Left renal pelvis (tissue), 4 donors: Measurements from ENCODE around the gene QSOX1. TPM values are rescaled to one million over a fixed set of nuclear protein-coding genes. Genes with fewer than 3 reads are reported as not detected.

Source experiments
- DNase-seq, 4 donors: peaks; one replicate each; pipeline ENCODE4 v3.0.0-alpha.2; 2013; ENCODE audit warnings: low read depth in 4 of 4, low spot score in 3 of 4
- polyA plus RNA-seq, 4 donors: library from polyadenylated mRNA; unstranded; fragments of 120-200 nt; gene quantifications; one replicate each; pipeline ENCODE4 v1.2.1, GENCODE V29; 2013; ENCODE audit not compliant: insufficient read length in 4 of 4

QSOX1 gene
- polyA plus RNA-seq, 4 donors = 52.3 to 72.8 (median 58.7) TPM

DNA sequence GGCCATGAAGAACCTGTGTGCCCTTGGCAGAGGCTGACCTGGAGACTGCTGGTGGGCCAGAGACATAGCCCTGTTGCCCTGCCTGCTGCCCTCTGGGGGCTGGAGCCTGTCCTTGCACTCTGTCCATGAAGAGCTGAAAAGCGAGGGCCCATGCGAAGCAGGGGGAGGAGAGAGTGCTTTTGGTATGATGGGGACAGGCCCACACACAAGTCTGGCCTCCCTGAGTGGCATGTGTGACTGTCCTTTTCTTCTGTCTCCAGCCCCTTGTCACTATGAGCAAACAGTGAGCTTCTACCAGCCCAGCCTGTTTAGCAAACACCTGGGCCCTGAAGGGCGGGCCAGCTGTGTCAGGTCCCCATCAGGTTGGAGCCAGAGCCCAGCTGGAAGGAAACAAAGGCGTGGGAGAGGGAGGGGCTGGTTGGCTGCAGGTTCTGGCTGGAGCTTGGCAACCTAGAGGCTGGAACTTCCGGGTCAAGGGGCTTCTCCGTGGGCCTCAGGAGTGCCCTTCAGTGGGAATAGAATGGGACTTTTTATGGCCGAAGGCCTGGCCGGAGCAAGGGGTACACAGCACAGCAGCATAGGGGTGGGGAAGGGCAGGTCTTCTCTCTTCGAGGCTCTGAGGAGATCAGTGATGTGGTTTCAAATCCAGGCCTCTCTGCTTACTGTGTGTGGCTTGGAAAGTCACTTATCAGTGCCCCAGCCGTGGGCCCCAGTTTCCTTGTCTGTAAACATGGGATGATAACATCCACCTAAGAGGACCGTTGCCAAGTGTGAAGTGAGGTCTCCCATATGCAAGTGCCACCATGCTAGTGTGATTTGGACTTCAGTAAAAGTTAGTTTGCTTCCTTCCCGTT is 14.3 kb downstream of the QSOX1 start:
- DNase-seq = no peak

- no peak for DNase-seq
Measured at GRCh38 chr1:180169640-180170195, 15.0 kb downstream of the QSOX1 start.

DNA sequence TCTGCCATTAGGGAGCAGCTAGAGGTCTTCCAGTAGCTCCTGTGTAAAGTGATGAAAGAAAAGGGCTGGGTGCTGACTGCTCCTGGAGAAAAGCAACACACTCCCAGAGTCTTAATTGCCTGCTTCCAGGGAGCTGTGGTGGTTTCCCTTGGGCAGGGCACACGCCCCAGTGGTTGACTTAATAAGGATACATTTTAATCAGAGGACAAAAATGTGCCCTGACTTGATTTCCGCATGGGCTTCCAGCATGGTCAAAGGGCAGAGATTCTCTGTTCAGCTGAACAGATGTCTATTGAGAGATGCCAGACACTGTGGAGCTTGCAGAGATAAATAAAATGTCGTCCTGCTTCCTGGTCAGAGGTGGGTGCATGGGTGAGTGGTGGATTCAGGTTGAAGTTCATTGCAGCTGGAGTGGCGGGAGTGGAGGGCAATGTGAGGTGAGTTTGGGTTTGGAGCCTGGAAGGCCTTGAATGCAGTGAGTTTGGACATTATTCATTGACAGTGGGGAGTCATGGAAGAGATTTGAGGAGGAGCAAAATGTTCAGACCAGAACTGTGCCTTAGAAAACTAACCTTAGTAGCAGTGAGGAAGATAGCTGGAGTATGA is 16.0 kb downstream of the QSOX1 start:
- DNase-seq = no peak

GRCh38 chr1:180171691-180172090 is 17.0 kb downstream of the QSOX1 start:
- DNase-seq = no peak

GRCh38 chr1:180173451-180173850 is 18.8 kb downstream of the QSOX1 start:
- no peak for DNase-seq

GRCh38 chr1:180173952-180174351 is 19.3 kb downstream of the QSOX1 start:
- no peak for DNase-seq

- DNase-seq = no peak
Measured at GRCh38 chr1:180175291-180175690, 20.6 kb downstream of the QSOX1 start.

DNA sequence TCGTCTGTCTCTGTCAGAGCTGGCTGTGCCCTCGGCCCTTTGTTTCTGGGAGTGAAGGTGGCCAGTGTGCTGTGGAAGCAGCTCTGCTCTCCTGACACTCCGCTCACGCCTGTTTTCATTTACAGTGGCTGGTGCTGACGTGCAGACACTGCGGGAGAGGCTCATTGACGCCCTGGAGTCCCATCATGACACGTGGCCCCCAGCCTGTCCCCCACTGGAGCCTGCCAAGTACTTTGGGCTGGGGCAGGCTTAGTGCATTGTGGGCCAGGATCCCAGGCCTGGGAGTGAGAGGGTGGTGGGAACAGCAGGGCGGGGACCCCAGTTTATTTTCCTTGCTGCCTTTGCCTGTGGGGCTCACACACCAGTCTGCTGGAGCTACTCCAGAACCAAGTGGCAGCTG is 21.1 kb downstream of the QSOX1 start:
- DNase-seq = no peak

GRCh38 chr1:180176965-180177364 is 22.3 kb downstream of the QSOX1 start:
- no peak for DNase-seq

- DNase-seq = no peak
Measured at GRCh38 chr1:180177931-180178330, 23.3 kb downstream of the QSOX1 start.

DNA sequence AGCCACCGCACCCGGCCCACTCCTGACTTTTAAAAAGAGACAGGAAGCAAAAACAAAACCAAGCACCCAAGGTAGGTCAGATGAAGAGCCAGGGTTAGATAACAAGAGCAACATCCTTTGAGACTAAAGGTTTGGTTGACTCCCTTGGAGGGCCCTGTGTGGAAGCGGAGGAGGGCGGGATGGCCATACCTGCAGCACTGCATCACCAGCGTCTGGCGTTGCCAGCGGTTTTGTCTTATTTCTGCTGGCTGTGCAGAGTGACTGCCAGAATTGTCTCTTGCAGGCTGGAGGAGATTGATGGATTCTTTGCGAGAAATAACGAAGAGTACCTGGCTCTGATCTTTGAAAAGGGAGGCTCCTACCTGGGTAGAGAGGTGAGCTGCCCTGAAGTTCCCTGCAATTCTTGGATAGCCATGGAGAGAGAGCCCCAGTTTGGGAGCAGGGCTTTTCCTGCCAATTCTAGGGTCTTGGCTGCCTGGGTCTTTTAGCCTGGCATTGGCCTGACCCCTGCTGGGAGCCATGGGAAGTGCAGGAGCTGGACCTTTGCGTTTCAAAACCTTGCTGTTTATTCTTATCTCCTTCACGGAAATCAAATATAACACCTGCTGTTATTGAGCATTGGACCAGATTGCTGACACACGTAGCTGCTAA is 24.0 kb downstream of the QSOX1 start:
- no peak for DNase-seq

GRCh38 chr1:180179162-180179957 is 24.7 kb downstream of the QSOX1 start:
- no peak for DNase-seq

- DNase-seq = no peak
Measured at GRCh38 chr1:180181048-180181447, 26.4 kb downstream of the QSOX1 start.

DNA sequence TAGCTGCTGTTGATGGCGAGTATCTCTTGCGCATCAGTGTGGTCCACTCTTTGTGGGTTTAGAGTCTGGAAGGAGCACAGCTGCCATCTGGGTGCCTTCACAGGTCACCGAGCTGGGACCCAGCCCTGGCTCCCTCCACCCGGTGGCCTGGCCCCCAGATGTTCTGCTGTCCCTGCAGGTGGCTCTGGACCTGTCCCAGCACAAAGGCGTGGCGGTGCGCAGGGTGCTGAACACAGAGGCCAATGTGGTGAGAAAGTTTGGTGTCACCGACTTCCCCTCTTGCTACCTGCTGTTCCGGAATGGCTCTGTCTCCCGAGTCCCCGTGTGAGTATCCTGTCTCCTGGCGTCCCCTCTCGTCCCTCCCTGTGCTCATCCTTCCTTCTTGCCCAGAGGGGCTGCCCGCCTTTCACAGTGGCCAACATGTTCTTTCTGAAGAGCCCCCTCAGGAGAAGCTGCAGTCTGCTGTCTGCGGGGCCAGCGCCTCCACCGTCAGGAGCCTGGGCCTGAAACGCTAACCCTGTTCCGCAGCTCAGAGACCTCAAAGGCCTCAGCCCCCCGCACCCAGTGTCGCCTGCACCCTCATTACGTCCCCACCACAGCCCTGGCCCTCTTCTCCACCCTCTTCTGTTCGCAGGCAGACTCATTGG is 27.4 kb downstream of the QSOX1 start:
- no peak for DNase-seq

DNA sequence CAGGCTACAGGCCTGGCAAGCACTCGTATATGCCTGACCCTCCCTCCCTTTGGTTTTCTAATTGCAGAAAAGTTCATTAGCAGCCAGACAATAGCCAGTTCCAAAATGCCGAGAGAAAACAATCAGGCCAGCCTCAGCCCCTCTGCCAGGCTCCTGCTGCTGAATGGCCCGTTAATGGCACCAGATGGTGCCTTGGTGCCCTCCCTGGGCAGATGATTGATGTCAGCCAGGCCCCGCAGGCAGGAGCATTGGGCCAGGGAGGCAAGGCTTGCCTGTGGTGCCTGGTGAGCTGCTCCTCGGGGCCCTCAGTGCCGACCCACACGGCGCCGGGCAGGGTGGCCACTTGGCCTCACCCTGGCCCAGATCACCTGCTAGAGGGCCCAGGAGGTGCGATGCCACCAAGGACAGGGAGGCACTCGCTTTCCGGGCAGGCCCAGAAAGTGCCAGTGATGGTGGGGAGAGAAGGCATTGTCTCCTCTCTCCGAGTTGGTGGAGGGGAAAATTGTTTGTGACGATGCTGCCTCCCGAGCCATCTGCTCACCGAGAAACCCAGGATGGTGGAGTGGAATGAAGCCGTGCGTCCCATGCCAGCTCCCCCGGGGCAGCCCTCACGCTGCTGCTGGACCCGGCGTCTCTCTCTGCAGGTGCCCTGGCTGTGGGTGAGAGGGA is 28.1 kb downstream of the QSOX1 start:
- DNase-seq = no peak

GRCh38 chr1:180183426-180183825 is 28.8 kb downstream of the QSOX1 start:
- no peak for DNase-seq

DNA sequence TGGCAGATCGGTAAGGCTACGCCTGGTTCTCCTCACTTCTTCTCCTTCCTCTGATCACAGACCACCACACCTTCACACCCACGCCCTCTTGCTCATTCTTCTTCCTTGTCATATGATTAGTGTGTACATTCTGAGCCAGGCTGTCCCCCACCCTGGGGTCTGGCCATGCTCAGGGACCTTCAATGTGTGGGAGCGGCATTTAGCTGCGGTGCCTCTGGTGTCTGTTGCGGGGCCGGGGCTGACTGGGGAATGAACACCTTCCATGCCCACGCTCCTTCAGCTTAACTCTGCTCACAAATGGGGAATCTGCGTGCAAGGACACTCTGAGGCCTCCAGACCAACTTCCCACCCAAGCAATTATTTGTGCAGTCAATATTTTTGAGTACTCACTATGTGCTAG is 29.4 kb downstream of the QSOX1 start:
- no peak for DNase-seq

- no peak for DNase-seq
Measured at GRCh38 chr1:180185281-180185680, 30.6 kb downstream of the QSOX1 start.

DNA sequence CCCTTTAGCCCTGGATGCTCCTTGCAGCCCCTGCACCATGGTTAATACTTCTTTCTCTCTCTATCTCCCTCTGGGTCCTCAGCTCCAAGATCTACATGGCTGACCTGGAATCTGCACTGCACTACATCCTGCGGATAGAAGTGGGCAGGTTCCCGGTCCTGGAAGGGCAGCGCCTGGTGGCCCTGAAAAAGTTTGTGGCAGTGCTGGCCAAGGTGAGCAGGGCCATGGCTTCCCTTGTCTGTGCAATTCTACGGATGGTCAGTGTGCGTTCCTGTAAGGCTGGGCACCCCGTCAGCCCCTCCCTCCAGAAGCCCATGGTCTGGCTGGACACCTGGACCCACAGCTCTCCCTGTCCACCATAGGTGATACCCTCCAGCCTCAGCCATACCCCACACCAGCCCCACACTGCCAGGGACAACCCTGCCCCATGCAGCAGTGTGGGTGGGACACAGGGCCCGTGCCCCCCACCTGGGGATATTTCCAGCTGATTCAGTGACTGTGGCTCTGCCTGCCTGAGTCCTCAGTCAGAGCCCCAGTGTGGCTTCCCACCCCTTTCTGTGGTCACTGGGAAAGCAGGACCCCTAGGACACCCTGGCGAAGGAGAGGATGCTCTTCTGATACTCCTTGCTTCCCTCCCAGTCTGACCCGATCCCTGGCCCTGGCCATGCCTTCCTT is 31.4 kb downstream of the QSOX1 start:
- no peak for DNase-seq
